GM21390 (cell line): ENCODE data around the gene COX7A2.

ENCODE experiments used
- ATAC-seq: cut with Tn5 transposase; IDR thresholded peaks from one replicate; pipeline ENCODE4 v1.9.1; 2021; ENCODE audit not compliant: unreplicated experiment

The COX7A2 gene

DNA sequence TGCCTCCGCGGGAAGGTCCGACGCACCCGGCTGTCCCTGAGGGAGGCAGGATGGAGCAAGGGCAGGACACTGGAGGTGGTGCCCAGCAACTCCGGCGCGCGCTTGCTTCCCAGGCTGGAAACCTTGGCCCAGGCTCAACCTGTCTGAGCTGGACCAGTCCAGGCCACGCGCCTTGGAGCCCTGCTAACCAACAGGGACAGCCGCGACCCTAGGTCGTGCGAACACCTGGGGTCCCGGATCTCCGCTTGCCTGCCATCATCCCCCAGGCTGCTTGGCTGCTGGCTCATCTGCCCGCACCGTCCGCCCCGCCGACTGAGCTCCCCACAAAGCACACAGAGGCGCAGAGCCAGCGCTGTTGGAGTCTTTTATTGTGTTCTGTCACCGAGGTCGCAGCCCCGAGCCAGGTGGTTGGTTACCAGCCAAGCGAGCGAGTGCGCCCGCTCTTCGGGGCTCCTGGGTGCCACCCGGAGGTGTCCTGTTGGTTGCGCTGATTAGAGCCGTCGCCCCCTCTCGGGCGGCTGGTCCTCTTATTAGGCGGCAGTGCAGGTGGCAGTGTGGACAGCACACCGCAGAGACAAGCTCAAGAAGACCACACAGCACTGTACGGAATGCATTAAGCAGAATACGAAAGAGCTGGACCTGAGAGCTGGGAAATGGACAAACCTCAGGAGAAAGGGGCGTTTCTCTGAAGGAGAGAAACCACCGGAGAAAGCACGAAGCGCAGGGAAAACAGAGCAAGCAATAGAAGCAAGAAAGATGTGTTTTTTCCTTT, 41.5 kb downstream of the COX7A2 start:
- no peak for ATAC-seq

- ATAC-seq, result no peak
Observed at GRCh38 chr6:75201021-75201420, 42.6 kb downstream of the COX7A2 start.

DNA sequence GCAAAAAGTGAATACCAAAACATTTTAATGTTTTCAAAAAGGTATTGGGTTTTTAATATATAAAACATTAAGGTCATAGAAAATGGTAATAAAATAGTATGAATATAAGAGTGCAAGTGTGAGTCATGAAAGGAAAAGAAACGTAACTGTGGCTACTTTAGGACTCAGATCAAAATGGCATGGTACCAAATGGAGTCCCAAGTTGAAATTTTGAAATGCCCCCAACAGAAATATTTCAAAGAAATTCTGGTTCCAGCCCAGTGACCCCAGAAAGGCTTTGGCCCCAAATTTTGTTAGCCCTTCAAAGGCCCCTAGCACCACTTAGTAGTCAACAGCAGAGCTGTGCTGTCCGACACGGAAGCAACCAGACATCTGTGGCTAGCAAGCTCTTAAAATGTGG, 43.7 kb downstream of the COX7A2 start:
- no peak for ATAC-seq

- ATAC-seq, result no peak
Observed at GRCh38 chr6:75196081-75196687, 47.4 kb downstream of the COX7A2 start.

DNA sequence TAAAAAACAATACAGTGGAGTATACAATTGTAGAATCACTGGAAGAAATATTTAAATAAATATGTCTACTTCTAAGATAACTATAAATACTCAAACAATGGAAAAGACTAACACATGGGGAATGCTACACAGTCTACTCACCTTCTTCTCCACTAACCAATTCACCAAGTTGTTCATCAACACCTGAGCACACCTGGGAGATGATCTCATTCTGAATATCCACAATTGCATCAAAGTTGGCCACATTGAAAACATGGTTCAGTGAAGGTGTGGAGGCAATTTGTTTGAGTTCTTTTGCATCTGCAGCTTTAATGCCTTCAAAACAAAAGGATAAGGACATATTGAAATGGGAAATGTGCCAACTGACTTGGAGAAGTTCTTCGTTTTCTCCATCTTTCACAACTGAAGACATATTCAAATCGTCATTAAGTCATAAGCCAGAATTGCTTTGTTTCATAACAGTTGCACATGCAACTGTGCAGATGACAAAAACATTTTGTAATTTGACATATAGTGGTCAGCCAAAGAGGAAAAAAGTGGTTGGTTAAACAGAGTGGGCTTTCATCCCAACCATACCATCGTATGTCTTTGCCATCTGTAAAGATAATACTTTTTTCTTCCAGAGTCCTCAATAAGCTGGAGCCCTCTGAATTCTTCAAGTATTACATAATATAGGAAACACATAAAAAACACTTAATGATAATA, 55.2 kb downstream of the COX7A2 start:
- no peak for ATAC-seq
